ENCODE measurements around the gene PLCD1. TPM values are rescaled to one million over a fixed set of nuclear protein-coding genes. Genes with fewer than 3 reads are reported as not detected.

PLCD1 gene
- total and polyA plus RNA-seq, 2 of the 13 experiments (the other 11 are each of a cell fraction or from before 2014, with no cell fraction given), result 10.1 to 12.4 TPM

DNA sequence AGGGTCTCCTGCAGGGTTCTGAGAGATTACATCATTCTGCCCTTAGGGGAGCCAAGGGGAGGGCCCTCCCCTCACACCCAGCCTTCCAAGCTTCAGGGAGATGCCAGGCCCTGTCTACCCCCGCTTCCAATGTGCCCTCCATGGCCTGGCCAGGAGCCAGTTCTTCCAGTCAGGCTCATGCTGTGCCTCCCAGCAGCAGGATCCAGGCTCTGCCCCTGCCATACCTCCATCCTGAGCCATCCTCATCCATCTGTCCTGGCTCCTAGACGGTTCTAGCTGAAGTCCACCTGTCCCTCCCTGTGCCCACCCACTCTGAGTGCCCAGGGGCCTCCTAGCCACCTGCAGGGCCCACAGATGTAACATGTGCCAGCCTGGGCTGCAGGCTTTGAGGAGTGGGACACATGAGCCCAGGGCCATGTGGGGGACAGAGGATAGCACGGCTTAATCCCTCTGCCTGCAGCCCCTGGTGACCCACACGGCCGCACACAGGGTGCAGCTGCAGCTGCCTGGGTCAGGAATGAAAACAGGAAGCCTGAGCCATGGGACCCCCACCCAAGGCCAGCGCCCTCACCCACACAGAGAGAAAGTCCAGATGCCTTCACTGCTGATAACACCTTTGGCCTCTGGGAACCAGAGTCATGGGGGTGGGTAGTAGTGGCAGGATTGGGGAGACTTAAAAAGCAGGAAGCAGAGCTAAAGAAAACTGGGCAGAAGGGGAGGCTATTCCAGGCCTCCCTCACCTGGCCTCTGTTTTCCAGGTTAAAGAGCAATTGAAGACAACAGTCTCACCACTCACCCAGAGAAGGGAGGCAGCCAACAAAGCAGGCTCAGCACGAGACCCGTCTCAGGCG is 11.8 kb downstream of the PLCD1 start (continued):
- TF ChIP-seq, protein P1, sequence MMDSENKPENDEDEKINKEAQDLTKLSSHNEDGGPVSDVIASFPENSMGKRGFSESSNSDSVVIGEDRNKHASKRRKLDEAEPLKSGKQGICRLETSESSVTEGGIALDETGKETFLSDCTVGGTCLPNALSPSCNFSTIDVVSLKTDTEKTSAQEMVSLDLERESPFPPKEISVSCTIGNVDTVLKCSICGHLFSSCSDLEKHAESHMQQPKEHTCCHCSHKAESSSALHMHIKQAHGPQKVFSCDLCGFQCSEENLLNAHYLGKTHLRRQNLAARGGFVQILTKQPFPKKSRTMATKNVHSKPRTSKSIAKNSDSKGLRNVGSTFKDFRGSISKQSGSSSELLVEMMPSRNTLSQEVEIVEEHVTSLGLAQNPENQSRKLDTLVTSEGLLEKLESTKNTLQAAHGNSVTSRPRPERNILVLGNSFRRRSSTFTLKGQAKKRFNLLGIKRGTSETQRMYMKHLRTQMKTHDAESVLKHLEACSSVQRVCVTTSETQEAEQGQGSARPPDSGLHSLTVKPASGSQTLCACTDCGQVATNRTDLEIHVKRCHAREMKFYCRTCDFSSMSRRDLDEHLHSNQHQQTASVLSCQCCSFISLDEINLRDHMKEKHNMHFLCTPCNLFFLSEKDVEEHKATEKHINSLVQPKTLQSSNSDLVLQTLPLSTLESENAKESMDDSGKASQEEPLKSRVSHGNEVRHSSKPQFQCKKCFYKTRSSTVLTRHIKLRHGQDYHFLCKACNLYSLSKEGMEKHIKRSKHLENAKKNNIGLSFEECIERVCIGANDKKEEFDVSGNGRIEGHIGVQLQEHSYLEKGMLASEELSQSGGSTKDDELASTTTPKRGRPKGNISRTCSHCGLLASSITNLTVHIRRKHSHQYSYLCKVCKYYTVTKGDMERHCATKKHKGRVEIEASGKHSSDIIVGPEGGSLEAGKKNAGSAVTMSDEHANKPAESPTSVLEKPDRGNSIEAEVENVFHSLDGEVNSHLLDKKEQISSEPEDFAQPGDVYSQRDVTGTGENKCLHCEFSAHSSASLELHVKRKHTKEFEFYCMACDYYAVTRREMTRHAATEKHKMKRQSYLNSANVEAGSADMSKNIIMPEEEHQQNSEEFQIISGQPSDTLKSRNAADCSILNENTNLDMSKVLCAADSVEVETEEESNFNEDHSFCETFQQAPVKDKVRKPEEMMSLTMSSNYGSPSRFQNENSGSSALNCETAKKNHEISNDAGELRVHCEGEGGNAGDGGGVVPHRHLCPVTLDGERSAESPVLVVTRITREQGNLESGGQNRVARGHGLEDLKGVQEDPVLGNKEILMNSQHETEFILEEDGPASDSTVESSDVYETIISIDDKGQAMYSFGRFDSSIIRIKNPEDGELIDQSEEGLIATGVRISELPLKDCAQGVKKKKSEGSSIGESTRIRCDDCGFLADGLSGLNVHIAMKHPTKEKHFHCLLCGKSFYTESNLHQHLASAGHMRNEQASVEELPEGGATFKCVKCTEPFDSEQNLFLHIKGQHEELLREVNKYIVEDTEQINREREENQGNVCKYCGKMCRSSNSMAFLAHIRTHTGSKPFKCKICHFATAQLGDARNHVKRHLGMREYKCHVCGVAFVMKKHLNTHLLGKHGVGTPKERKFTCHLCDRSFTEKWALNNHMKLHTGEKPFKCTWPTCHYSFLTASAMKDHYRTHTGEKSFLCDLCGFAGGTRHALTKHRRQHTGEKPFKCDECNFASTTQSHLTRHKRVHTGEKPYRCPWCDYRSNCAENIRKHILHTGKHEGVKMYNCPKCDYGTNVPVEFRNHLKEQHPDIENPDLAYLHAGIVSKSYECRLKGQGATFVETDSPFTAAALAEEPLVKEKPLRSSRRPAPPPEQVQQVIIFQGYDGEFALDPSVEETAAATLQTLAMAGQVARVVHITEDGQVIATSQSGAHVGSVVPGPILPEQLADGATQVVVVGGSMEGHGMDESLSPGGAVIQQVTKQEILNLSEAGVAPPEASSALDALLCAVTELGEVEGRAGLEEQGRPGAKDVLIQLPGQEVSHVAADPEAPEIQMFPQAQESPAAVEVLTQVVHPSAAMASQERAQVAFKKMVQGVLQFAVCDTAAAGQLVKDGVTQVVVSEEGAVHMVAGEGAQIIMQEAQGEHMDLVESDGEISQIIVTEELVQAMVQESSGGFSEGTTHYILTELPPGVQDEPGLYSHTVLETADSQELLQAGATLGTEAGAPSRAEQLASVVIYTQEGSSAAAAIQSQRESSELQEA (CRISPR knock-in tag; IDR thresholded peaks at IDR 0.05; ENCODE audit: not compliant biosample characterization), result no peak
- TF ChIP-seq, protein P2, sequence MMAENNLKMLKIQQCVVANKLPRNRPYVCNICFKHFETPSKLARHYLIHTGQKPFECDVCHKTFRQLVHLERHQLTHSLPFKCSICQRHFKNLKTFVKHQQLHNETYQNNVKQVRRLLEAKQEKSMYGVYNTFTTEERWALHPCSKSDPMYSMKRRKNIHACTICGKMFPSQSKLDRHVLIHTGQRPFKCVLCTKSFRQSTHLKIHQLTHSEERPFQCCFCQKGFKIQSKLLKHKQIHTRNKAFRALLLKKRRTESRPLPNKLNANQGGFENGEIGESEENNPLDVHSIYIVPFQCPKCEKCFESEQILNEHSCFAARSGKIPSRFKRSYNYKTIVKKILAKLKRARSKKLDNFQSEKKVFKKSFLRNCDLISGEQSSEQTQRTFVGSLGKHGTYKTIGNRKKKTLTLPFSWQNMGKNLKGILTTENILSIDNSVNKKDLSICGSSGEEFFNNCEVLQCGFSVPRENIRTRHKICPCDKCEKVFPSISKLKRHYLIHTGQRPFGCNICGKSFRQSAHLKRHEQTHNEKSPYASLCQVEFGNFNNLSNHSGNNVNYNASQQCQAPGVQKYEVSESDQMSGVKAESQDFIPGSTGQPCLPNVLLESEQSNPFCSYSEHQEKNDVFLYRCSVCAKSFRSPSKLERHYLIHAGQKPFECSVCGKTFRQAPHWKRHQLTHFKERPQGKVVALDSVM (CRISPR knock-in tag; IDR thresholded peaks at IDR 0.05), result peak; percentile 73
- TF ChIP-seq HNRNPL (IDR thresholded peaks at IDR 0.05; ENCODE audit: low read depth, low read length) (no peak), DPF2 (CRISPR knock-in tag; IDR thresholded peaks at IDR 0.05; ENCODE audit: borderline replicate concordance, low read depth) (no peak), ZFX (CRISPR knock-in tag; IDR thresholded peaks at IDR 0.05; ENCODE audit: low read depth) (0 out of 2 replicates have a peak, but pooled peaks have one; percentile 10)
- TF ChIP-seq, protein P3, sequence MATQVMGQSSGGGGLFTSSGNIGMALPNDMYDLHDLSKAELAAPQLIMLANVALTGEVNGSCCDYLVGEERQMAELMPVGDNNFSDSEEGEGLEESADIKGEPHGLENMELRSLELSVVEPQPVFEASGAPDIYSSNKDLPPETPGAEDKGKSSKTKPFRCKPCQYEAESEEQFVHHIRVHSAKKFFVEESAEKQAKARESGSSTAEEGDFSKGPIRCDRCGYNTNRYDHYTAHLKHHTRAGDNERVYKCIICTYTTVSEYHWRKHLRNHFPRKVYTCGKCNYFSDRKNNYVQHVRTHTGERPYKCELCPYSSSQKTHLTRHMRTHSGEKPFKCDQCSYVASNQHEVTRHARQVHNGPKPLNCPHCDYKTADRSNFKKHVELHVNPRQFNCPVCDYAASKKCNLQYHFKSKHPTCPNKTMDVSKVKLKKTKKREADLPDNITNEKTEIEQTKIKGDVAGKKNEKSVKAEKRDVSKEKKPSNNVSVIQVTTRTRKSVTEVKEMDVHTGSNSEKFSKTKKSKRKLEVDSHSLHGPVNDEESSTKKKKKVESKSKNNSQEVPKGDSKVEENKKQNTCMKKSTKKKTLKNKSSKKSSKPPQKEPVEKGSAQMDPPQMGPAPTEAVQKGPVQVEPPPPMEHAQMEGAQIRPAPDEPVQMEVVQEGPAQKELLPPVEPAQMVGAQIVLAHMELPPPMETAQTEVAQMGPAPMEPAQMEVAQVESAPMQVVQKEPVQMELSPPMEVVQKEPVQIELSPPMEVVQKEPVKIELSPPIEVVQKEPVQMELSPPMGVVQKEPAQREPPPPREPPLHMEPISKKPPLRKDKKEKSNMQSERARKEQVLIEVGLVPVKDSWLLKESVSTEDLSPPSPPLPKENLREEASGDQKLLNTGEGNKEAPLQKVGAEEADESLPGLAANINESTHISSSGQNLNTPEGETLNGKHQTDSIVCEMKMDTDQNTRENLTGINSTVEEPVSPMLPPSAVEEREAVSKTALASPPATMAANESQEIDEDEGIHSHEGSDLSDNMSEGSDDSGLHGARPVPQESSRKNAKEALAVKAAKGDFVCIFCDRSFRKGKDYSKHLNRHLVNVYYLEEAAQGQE (IDR thresholded peaks at IDR 0.05; ENCODE audit: borderline replicate concordance in 1 of 2, low read depth in 1 of 2, low read length in 2 of 2), result no peak
- TF ChIP-seq, protein P4, sequence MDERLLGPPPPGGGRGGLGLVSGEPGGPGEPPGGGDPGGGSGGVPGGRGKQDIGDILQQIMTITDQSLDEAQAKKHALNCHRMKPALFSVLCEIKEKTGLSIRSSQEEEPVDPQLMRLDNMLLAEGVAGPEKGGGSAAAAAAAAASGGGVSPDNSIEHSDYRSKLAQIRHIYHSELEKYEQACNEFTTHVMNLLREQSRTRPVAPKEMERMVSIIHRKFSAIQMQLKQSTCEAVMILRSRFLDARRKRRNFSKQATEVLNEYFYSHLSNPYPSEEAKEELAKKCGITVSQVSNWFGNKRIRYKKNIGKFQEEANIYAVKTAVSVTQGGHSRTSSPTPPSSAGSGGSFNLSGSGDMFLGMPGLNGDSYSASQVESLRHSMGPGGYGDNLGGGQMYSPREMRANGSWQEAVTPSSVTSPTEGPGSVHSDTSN (CRISPR knock-in tag; IDR thresholded peaks at IDR 0.05), result no peak
- TF ChIP-seq, protein P5, sequence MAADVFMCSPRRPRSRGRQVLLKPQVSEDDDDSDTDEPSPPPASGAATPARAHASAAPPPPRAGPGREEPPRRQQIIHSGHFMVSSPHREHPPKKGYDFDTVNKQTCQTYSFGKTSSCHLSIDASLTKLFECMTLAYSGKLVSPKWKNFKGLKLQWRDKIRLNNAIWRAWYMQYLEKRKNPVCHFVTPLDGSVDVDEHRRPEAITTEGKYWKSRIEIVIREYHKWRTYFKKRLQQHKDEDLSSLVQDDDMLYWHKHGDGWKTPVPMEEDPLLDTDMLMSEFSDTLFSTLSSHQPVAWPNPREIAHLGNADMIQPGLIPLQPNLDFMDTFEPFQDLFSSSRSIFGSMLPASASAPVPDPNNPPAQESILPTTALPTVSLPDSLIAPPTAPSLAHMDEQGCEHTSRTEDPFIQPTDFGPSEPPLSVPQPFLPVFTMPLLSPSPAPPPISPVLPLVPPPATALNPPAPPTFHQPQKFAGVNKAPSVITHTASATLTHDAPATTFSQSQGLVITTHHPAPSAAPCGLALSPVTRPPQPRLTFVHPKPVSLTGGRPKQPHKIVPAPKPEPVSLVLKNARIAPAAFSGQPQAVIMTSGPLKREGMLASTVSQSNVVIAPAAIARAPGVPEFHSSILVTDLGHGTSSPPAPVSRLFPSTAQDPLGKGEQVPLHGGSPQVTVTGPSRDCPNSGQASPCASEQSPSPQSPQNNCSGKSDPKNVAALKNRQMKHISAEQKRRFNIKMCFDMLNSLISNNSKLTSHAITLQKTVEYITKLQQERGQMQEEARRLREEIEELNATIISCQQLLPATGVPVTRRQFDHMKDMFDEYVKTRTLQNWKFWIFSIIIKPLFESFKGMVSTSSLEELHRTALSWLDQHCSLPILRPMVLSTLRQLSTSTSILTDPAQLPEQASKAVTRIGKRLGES (CRISPR knock-in tag; IDR thresholded peaks at IDR 0.05; ENCODE audit: borderline replicate concordance), result no peak

All from HepG2 (cell line).